MM.1S (cell line): ENCODE measurements around the gene NFYC.

Experiments
- CTCF ChIP-seq: fragments of 300-600 bp; sonication (generic); IDR thresholded peaks from 2 replicates; pipeline ENCODE4 v1.5.1; 2016; ENCODE audit warnings: antibody characterized with exemption, low read length, mixed read lengths
- EZH2 ChIP-seq: fragments of 300-600 bp; sonication (generic); optimal IDR thresholded peaks from 2 replicates; pipeline ENCODE3; 2017; ENCODE audit warnings: low read depth, mild to moderate bottlenecking, antibody characterized with exemption, low read length, mixed read lengths
- EZH2phosphoT487 ChIP-seq: fragments of 300-600 bp; sonication (generic); IDR thresholded peaks from 2 replicates; pipeline ENCODE4 v1.6.1; 2018; ENCODE audit warnings: antibody characterized with exemption, low read length

- no peak for TF ChIP-seq CTCF
- TF ChIP-seq EZH2: no peak
- no peak for TF ChIP-seq EZH2phosphoT487
Measured at GRCh38 chr1:40732756-40733301, 41.3 kb downstream of the NFYC start.
